HG02981 (cell line): ENCODE results near the gene MYO15A.

Experiments
- ATAC-seq: cut with Tn5 transposase; IDR thresholded peaks from one replicate; pipeline ENCODE4 v1.9.1; 2021; ENCODE audit warnings: mild to moderate bottlenecking, moderate library complexity; ENCODE audit not compliant: unreplicated experiment

The MYO15A gene

GRCh38 chr17:18157354-18157985 is 48.9 kb downstream of the MYO15A start:
- no peak for ATAC-seq

DNA sequence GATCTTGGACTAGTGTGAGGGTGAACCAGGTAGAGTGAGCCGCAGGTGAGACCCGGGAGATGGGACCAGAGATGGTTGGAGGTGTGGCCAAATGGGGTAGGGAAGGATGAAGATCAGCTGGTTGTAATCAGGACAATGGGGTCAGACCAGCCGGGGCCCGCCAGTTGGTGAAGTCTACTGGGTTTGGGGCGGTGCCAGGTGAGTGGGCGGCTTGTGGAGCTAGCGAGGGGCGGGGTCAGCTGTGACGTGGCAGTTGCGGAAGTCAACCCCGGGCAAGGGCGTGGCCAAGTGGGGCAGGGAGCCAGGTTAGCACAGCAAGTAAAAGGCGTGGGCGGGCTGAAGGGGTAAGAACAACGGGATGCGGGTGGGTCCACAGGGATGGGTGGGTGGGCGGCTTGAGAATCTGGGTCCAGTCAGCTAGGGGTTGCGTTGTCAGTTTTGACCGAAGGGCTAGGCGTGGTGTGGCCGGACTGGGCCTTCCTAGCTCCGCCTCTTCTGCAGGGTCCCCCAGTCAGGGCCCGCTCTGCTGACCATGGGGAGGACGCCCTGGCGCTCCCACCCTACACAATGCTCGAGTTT is 49.6 kb downstream of the MYO15A start:
- ATAC-seq: no peak

GRCh38 chr17:18159551-18160120 is 51.1 kb downstream of the MYO15A start:
- no peak for ATAC-seq

DNA sequence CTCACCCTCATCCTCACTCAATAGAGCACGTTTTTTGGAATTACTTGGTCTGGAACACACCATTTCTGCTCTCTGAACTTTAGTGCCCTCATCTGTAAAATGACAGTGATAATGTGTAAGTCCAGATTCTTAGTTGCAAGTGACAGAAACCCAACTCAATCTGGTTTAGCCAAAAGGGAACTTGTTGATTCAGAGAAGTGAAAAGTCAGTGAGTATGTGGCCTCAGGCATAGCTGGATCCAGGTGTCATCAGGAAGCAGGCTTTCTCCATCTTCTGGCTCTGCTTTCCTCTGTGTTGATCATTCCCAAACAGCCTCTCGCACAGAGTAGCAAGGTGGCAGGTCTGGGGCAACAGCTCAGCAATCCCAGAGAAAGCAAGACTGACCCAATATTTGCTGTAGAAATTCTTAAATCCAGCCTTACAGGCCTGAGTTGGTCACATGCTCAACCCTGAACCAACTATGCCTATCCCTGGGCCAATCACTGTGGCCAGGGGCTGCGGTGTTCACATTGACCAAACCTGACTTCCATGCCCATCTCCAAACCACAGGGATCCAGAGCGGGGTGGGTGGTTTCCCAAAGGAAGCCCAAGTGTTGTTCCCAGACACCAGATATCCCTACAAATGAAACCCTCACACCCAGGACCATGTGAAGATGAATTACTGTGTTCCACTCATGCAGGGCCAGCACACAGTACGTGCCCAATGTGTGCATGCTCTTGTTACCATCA is 51.7 kb downstream of the MYO15A start:
- no peak for ATAC-seq

DNA sequence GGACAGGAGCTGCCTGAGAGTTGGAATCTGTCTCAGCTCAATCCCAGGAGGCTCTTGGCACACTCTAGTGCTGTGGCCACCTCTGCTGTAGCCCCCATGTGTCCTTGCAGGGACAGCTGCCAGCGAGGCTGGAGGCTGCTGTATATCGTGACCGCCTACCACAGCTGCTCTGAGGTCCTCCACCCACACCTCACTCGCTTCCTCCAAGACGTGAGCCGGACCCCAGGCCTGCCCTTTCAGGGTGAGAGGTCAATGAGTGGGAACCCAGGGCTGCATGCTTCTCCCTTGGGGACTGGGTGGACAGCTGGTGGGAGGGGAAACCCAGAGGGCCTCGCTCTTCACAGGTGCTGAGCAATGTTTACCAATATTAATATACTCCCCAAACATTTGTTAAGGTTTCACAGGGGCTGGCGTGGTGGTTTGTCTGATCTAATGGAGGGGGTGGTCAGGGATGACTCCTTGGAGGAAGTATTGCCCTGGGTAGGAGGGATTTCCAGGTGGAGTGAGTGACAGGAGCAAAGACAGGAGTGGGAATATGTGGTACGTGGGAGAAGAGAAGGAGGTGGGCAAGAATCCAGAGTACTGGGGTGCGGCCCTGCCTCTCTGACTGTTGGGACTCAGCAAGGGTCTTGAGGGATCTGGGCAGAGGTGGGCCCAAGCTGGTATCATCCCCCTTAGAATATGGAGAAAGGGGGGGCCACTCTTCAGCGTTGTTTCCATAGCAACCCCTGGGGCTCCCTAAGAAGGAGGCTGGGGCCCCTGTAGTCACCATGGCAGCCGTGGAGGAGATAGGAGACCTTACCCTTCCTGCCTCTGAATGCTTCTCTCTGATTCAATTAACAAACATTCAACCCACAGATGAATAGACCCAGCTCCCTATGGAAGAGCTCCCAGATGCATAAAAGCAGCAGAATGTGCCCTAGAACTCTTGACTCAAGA is 52.9 kb downstream of the MYO15A start:
- ATAC-seq: no peak

GRCh38 chr17:18163547-18163946 is 55.0 kb downstream of the MYO15A start:
- ATAC-seq: no peak

- ATAC-seq: no peak
Measured at GRCh38 chr17:18166894-18167293, 58.3 kb downstream of the MYO15A start.

DNA sequence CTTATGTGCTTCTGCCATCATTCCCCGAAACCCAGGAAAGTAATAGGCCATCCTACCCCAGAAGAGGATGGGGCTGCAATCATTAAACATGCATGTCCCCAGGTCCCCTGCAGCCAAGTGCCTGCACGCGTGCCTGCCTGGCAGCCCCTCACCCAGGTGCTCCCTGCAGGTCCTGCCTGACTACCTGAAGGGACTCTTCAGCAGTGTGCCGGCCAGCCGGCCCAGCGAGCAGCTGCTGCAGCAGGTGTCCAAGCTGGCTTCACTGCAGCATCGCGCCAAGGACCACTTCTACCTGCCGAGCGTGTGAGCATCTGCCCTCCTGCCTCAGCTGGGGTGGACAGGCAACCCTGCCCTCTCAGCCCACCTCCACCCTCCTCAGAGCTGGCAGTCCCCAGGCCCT is 58.9 kb downstream of the MYO15A start:
- no peak for ATAC-seq

DNA sequence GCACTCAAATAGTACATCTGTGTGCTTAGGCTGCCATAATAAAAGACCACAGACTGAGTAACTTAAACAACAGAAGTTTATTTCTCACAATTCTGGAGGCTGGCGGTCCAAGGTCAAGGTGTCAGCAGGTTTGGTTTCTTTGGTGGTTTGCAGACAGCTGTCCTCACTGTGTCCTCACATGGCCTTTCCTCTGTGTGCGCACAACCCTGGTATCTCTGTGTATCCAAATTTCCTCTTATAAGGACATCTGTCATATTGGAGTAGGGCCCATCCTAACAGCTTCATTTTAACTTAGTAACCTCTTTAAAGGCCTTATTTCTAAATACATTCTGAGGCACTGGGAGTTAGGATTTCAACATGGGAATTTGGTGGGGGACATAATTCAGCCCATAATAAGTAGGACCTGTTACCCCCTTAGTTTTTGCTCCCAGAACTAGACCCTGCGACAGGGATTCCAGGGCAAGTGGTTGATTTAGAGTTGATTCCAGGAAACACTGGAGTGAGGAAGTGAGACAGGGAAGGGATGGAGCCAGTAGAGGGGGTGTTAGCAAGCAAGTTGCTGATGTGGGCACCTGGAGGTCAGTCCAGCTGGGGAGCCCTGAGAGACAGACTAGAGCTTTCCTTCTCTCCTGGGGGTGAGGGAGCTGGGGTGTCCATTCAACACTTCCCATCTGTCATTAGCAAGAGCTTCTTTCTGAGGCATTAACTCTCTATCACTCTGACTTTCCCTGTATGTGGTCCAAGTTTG is 64.1 kb downstream of the MYO15A start:
- ATAC-seq: no peak

DNA sequence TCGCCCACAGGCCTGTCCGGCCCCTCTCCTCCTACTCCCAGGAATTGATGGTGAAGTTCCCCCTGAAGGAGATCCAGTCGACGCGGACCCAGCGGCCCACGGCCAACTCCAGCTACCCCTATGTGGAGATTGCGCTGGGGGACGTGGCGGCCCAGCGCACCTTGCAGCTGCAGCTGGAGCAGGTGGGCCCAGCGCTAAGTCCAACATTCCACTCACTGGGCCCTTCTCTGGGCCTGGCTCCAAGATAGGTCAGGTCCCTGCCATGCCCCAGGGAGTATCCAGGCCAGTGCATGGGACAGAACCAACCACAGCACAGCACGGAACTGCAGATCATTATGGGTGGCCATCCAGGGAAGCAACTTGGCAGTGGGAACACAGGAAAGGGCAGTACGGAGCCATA is 65.2 kb downstream of the MYO15A start:
- ATAC-seq: no peak

GRCh38 chr17:18176176-18176575 is 67.6 kb downstream of the MYO15A start:
- no peak for ATAC-seq

- no peak for ATAC-seq
Measured at GRCh38 chr17:18177133-18177532, 68.6 kb downstream of the MYO15A start.

DNA sequence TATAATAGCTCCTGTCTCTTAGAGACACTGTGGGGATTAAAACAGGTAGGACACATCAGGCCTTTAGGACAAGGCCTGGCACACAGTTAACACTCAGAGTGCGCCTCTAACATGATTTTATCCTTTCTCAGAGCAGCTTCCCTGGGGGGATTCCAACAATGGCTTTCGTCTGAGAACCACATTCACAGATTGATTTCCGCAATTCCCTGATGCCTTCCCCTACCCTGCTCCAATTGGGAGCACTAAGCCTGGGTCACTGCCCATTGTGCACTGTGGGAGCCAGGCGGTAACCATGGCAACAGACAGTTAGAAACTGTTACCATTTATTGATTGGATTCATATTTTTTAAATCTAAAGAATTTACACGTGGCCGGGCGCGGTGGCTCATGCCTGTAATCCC is 69.2 kb downstream of the MYO15A start:
- ATAC-seq: no peak

DNA sequence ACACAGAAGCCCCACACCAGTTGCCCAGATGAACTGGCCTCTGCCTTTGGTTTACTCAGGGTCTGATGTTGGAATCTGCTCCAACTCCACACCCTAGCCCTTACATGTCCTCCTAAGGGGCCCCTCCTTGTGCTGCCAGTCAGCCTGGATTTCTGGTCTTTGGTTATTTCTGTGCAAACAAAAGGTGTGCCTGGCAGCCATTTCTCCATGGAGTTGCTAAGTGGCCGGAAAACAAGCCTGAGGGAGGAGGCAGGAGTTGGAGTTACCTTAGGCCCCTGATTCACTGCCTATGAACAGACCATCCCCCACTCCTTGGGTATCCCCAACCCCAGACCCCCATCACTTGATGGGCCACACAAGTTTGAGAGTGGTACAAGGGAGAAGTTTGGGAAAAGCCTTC is 70.6 kb downstream of the MYO15A start:
- ATAC-seq: no peak

DNA sequence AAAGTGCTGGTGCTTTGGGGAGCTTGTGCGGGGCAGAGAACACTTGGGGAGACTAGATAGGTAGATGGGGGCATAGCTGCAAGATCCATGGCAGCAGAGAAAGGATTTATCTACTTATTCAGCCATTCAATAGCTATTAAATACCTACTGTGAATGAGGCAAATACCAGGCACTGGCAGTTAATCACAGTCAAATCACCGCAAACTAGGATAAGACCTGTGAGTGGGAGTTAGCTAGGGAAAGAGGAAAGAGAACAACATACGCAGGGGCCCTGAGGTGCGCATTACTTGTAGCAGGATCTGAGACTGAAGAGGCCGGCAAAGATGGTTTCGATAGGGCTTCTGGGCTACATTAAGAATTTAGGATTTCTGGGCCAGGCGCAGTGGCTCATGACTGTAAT is 71.2 kb downstream of the MYO15A start:
- ATAC-seq: no peak

DNA sequence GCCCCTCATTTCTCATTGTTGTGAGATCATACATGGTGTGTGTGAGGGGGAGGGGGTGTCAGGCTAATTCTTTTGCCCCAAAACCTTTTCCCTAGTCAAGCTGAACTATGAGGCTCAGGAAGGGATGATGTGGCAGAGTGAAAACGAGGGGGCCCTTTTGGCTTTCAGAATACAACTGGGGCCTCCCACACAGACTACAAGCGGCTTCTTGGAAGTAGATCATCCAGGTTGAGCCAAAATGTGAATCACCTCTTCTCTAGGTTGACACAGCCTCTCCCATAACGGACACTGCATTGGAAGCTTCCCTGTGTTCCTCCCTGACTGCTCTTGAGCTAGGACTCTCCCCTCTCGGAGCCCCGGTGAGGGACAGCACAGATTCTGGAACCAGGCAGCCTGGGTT is 72.8 kb downstream of the MYO15A start:
- ATAC-seq: no peak

GRCh38 chr17:18182110-18182977 is 73.8 kb downstream of the MYO15A start:
- ATAC-seq: no peak

GRCh38 chr17:18182978-18183333 is 74.4 kb downstream of the MYO15A start:
- ATAC-seq: peak; percentile 31

GRCh38 chr17:18183334-18184142 is 75.0 kb downstream of the MYO15A start, which contains the start of gene ALKBH5:
Gene ALKBH5, plus strand, starts transcription at chr17:18183828. Its CDS starts 416 bp downstream, at chr17:18184244.
- ATAC-seq: peak; percentile 74
